NCI-H1436 (cell line): ENCODE measurements around the gene MT1HL1.

Experiments
- DNase-seq: peaks from one replicate; lab custom pipeline; 2025; lab: John Stamatoyannopoulos, UW

MT1HL1 gene

GRCh38 chr1:237004116-237004515 is at the start of gene MT1HL1:
MT1HL1 (minus strand) TSS chr1:237004441; CDS start chr1:237004372, 69 bp downstream.
- DNase-seq, result no peak

GRCh38 chr1:237050915-237051314 is 46.7 kb upstream of the MT1HL1 start:
- no peak for DNase-seq

GRCh38 chr1:237050185-237050584 is 45.9 kb upstream of the MT1HL1 start:
- DNase-seq, result no peak

- DNase-seq, result no peak
These were observed 44.6 kb upstream of the MT1HL1 start for GRCh38 chr1:237048803-237049202.

- no peak for DNase-seq
These were observed 41.2 kb upstream of the MT1HL1 start for GRCh38 chr1:237045278-237046016.

- DNase-seq, result no peak
These were observed 39.8 kb upstream of the MT1HL1 start for GRCh38 chr1:237043846-237044636.

- no peak for DNase-seq
These were observed 38.8 kb upstream of the MT1HL1 start for GRCh38 chr1:237042892-237043576.

GRCh38 chr1:237042526-237042891 is 38.3 kb upstream of the MT1HL1 start:
- no peak for DNase-seq

GRCh38 chr1:237041795-237042525 is 37.7 kb upstream of the MT1HL1 start, which contains the start of gene RYR2:
RYR2 (plus strand) TSS chr1:237042184; CDS start chr1:237042522, 338 bp downstream.
- DNase-seq, result no peak

GRCh38 chr1:237041461-237041794 is 37.2 kb upstream of the MT1HL1 start:
- no peak for DNase-seq

GRCh38 chr1:237040823-237041222 is 36.6 kb upstream of the MT1HL1 start:
- DNase-seq, result no peak

GRCh38 chr1:237038211-237038610 is 34.0 kb upstream of the MT1HL1 start:
- no peak for DNase-seq

GRCh38 chr1:237035759-237036158 is 31.5 kb upstream of the MT1HL1 start:
- no peak for DNase-seq

GRCh38 chr1:237033804-237034203 is 29.6 kb upstream of the MT1HL1 start:
- DNase-seq, result no peak

- DNase-seq, result no peak
These were observed 28.8 kb upstream of the MT1HL1 start for GRCh38 chr1:237033061-237033460.

GRCh38 chr1:237032029-237032428 is 27.8 kb upstream of the MT1HL1 start:
- no peak for DNase-seq

- no peak for DNase-seq
These were observed 27.2 kb upstream of the MT1HL1 start for GRCh38 chr1:237031480-237031879.

- no peak for DNase-seq
These were observed 25.8 kb upstream of the MT1HL1 start for GRCh38 chr1:237029850-237030535.

- no peak for DNase-seq
These were observed 25.0 kb upstream of the MT1HL1 start for GRCh38 chr1:237029240-237029639.

GRCh38 chr1:237025358-237026074 is 21.3 kb upstream of the MT1HL1 start:
- DNase-seq, result no peak

GRCh38 chr1:237018896-237019295 is 14.7 kb upstream of the MT1HL1 start:
- no peak for DNase-seq
